Bronchial epithelial cell (primary cell): ENCODE data around the gene ANKRD1. TPM values are rescaled to one million over a fixed set of nuclear protein-coding genes. Genes with fewer than 3 reads are reported as not detected.
"Not testable (repeated sequence)": the region's sequence is repeated elsewhere in the genome, so short reads cannot be mapped to it uniquely, and the experiment has no call there.

Experiments
- DNase-seq: peaks from one replicate; pipeline ENCODE4 v3.0.0-alpha.2; 2010; ENCODE audit warnings: low read depth
- FAIRE-seq: peaks from 2 replicates; lab custom pipeline; 2011; peaks lifted over from hg19 to GRCh38; lab: Jason Lieb, UNC
- H3K27me3 ChIP-seq: 2 replicates; pipeline ENCODE4 v1.5.1; 2011; ENCODE audit warnings: low read length; ENCODE audit not compliant: control insufficient read depth, insufficient read depth
- H3K36me3 ChIP-seq: 2 replicates; pipeline ENCODE4 v1.5.1; 2011; ENCODE audit warnings: low read length; ENCODE audit not compliant: control insufficient read depth, insufficient read depth
- H3K4me3 ChIP-seq: 2 replicates; pipeline ENCODE4 v1.5.1; 2011; ENCODE audit warnings: mild to moderate bottlenecking, low read depth, low read length, control low read depth
- CTCF ChIP-seq: IDR thresholded peaks from 2 replicates; pipeline ENCODE4 v1.5.1; 2011; ENCODE audit warnings: mild to moderate bottlenecking, moderate library complexity, low read length, control low read depth, inconsistent platforms; ENCODE audit not compliant: insufficient read depth, severe bottlenecking
- total RNA-seq: library from RNA; depleted of rRNA; stranded (reverse); fragments of >200 nt; gene quantifications from 2 replicates; pipeline ENCODE4 v1.2.1, GENCODE V29; 2014

The ANKRD1 gene
- total RNA-seq, 1 donor from 2014 or later = under 0.01 TPM

- Histone ChIP-seq H3K27me3 (no peaks in the 10 kb centered on the region), H3K36me3 (no peaks in the 10 kb centered on the region), H3K4me3 (no peak overlapping the region)
- FAIRE-seq = no peak
- no peak for TF ChIP-seq CTCF
- DNase-seq = no peak
Observed at GRCh38 chr10:90958781-90959180, 37.9 kb upstream of the ANKRD1 start.

- no peaks in the 10 kb centered on the region for H3K36me3 ChIP-seq
- DNase-seq (no peak), FAIRE-seq (no peak)
- no peaks in the 10 kb centered on the region for H3K27me3 ChIP-seq
- H3K4me3 ChIP-seq = no peak overlapping the region
- no peak for TF ChIP-seq CTCF
Observed at GRCh38 chr10:90947030-90947960, 26.4 kb upstream of the ANKRD1 start.

- H3K27me3 ChIP-seq = no peaks in the 10 kb centered on the region
- DNase-seq (no peak), FAIRE-seq (no peak)
Observed at GRCh38 chr10:90945491-90946070, 24.7 kb upstream of the ANKRD1 start.

GRCh38 chr10:90944749-90945148 is 23.9 kb upstream of the ANKRD1 start:
- FAIRE-seq (no peak), DNase-seq (no peak)
- H3K4me3 ChIP-seq = no peak overlapping the region
- TF ChIP-seq CTCF = no peak
- H3K27me3 ChIP-seq = no peaks in the 10 kb centered on the region
- no peaks in the 10 kb centered on the region for H3K36me3 ChIP-seq

More at GRCh38 chr10:90945491-90946070, 24.7 kb upstream of the ANKRD1 start:
- H3K4me3 ChIP-seq = no peak overlapping the region
- no peak for TF ChIP-seq CTCF
- no peaks in the 10 kb centered on the region for H3K36me3 ChIP-seq

- H3K27me3 ChIP-seq, H3K4me3 ChIP-seq, FAIRE-seq, DNase-seq, H3K36me3 ChIP-seq: not testable (repeated sequence)
Observed at GRCh38 chr10:90942980-90943379, 22.1 kb upstream of the ANKRD1 start.

GRCh38 chr10:90939648-90940047 is 18.8 kb upstream of the ANKRD1 start:
- Histone ChIP-seq H3K4me3 (no peak overlapping the region), H3K36me3 (no peaks in the 10 kb centered on the region), H3K27me3 (no peaks in the 10 kb centered on the region)
- no peak for FAIRE-seq
- no peak for TF ChIP-seq CTCF
- DNase-seq = no peak
